22Rv1 (cell line): Measurements from ENCODE around the gene HCAR2.
"Not testable (repeated sequence)": the region's sequence is repeated elsewhere in the genome, so short reads cannot be mapped to it uniquely, and the experiment has no call there.

Experiments used
- CTCF ChIP-seq: fragments of 450-650 bp; IDR thresholded peaks from 2 replicates; pipeline ENCODE4 v1.5.1; 2017; ENCODE audit warnings: mild to moderate bottlenecking
- ZFX ChIP-seq: fragments of 450-650 bp; IDR thresholded peaks from 2 replicates; pipeline ENCODE4 v1.6.1; 2017; ENCODE audit warnings: antibody characterized with exemption, borderline replicate concordance

GRCh38 chr12:122680989-122681388 is 22.2 kb downstream of the HCAR2 start:
- TF ChIP-seq CTCF, ZFX: not testable (repeated sequence)
